ENCODE data around the gene MRPL14. TPM values are rescaled to one million over a fixed set of nuclear protein-coding genes. Genes with fewer than 3 reads are reported as not detected.

MRPL14 gene
- total and polyA plus RNA-seq, 12 donors: 22.0 to 94.6 (median 49.3) TPM

DNA sequence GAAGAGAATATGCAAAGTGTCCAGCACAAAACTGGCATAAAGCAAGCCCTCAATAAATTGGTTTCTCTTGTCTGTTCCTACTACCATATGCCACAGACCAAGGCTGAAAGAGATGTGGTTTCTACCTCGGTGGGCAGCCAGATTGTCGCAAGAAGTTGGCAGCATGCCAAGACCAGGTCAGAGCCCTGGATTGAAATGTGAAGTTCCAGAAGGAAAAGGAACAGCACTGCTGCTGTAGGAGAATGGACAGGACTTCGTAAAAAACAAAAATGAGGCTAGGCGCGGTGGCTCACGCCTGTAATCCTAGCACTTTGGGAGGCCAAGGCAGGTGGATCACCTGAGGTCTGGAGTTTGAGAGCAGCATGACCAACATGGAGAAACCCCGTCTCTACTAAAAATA is 22.1 kb downstream of the MRPL14 start:
- peaks cover 5 to 38% of the 10 kb centered on the region in 2 donors for H3K4me1 ChIP-seq (replicated peaks in 1 of 2)
- WGBS, 4 donors: 68 to 80% (median 72%) methylated on average over 7 of the region's 7 CpGs
- DNase-seq: no peak
- no peaks in the 10 kb centered on the region for H3K9me3 ChIP-seq (replicated peaks in 1 of 3)
- TF ChIP-seq, protein P1, sequence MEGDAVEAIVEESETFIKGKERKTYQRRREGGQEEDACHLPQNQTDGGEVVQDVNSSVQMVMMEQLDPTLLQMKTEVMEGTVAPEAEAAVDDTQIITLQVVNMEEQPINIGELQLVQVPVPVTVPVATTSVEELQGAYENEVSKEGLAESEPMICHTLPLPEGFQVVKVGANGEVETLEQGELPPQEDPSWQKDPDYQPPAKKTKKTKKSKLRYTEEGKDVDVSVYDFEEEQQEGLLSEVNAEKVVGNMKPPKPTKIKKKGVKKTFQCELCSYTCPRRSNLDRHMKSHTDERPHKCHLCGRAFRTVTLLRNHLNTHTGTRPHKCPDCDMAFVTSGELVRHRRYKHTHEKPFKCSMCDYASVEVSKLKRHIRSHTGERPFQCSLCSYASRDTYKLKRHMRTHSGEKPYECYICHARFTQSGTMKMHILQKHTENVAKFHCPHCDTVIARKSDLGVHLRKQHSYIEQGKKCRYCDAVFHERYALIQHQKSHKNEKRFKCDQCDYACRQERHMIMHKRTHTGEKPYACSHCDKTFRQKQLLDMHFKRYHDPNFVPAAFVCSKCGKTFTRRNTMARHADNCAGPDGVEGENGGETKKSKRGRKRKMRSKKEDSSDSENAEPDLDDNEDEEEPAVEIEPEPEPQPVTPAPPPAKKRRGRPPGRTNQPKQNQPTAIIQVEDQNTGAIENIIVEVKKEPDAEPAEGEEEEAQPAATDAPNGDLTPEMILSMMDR (IDR thresholded peaks at IDR 0.05): no peak
- no peak for TF ChIP-seq POLR2A (IDR thresholded peaks at IDR 0.05)
- peak overlapping the region in 2 of 5 donors; percentile 52 to 75 for H3K27ac ChIP-seq
- no peaks in the 10 kb centered on the region for H3K27me3 ChIP-seq
- intact Hi-C loops (cut with DNase I): loop anchor here in 1 of 2 donors (10.0 kb wide), 2 partner anchors 130 to 230 kb away; no protein-coding TSS in a partner anchor
- peaks cover 0 to 15% of the 10 kb centered on the region in 2 donors for H3K36me3 ChIP-seq (replicated peaks in 1 of 2)
- H3K4me3 ChIP-seq: no peak overlapping the region

DNA sequence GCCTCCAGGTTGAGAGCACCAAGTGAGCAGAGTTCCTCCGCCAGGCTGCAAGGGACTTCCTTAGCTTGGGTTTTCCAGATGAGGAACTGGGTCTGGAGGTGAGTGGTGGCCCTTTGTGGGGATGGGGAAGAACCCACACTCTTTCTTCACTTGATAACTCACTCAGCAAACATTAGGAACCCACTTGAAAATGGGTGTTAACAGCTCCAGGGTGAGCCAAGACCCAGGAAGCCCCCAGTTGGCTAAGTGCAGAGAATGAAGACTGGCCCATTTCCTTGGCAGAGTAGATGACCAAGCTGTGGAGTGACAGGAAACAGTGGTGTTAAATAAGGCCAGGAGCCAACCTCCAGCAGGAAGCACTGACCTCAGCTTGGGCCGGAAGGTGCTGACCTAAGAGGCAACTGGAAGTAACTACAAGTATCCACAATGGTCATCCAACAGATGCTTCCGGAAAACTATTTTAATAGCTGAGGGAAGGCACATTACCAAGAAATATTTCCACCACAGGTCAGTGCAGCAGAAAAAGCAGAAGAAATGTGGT is 22.7 kb downstream of the MRPL14 start:
- peak; percentile 41 to 84 (median 63) for DNase-seq
- TF ChIP-seq, protein P1 (IDR thresholded peaks at IDR 0.05): no peak
- no peak for TF ChIP-seq POLR2A (IDR thresholded peaks at IDR 0.05)
- peak overlapping the region in 2 of 5 donors; percentile 52 to 75 for H3K27ac ChIP-seq
- H3K9me3 ChIP-seq (replicated peaks in 1 of 3): no peaks in the 10 kb centered on the region
- no peaks in the 10 kb centered on the region for H3K27me3 ChIP-seq
- WGBS, 4 donors: 59 to 83% (median 71%) methylated on average over 3 of the region's 3 CpGs
- peaks cover 5 to 33% of the 10 kb centered on the region in 2 donors for H3K4me1 ChIP-seq (replicated peaks in 1 of 2)
- peaks cover 0 to 15% of the 10 kb centered on the region in 2 donors for H3K36me3 ChIP-seq (replicated peaks in 1 of 2)
- intact Hi-C loops (cut with DNase I): loop anchor here in 1 of 2 donors (10.0 kb wide), 2 partner anchors 130 to 230 kb away; no protein-coding TSS in a partner anchor
- no peak overlapping the region for H3K4me3 ChIP-seq

DNA sequence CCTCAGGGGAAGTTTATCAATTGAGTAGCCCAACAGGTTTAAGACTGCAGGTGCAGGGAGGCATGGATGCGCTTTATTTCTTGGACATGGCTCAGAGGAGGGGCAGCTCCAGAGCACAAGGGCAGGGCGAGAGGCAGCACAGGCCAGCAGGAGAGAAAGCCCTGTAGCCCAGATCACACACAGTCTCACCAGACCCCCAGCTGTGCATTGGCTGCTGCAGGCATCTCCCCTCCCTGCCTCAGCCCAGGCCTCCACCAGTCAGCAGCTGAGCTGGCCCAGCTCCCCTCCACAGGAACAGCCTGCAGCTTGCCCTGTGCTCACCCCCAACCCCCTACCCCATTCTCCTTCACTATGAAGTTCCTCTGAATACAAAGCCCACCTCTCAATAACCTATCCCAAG is 24.7 kb downstream of the MRPL14 start:
- 93 to 100% (median 96%) methylated on average over 2 of the region's 2 CpGs for WGBS, 4 donors
- no peaks in the 10 kb centered on the region for H3K9me3 ChIP-seq (replicated peaks in 1 of 3)
- H3K4me1 ChIP-seq (replicated peaks in 1 of 2): peaks cover 5 to 23% of the 10 kb centered on the region in 2 donors
- H3K27me3 ChIP-seq: no peaks in the 10 kb centered on the region
- no peak for DNase-seq
- intact Hi-C loops (cut with DNase I): loop anchor here in 1 of 2 donors (10.0 kb wide), 2 partner anchors 132 to 232 kb away; no protein-coding TSS in a partner anchor
- TF ChIP-seq, protein P1 (IDR thresholded peaks at IDR 0.05): no peak
- TF ChIP-seq POLR2A (IDR thresholded peaks at IDR 0.05): no peak
- no peak overlapping the region for H3K27ac ChIP-seq
- no peak overlapping the region for H3K4me3 ChIP-seq
- H3K36me3 ChIP-seq (replicated peaks in 1 of 2): peaks cover 0 to 11% of the 10 kb centered on the region in 2 donors

DNA sequence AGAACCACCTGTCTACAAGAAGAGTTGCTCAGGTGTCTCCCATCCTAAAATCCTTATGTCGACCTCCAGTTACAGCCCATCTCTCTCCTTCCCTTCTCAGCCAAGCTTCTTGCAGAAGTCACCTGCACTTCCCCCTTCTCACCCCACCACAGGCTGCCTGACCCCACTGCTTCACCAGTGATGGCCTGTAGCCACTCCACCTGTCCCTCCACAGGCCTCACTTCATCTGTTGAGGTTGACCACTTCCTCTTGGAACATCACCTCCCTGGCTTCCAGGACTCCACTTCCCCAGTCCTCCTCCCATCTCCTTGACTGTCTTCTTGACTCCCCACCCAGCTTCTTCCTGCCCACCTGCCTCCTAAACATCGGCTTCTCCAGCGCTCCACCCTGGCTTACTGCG is 25.4 kb downstream of the MRPL14 start:
- peaks cover 5 to 23% of the 10 kb centered on the region in 2 donors for H3K4me1 ChIP-seq (replicated peaks in 1 of 2)
- no peaks in the 10 kb centered on the region for H3K9me3 ChIP-seq (replicated peaks in 1 of 3)
- no peak overlapping the region for H3K27ac ChIP-seq
- no peak overlapping the region for H3K4me3 ChIP-seq
- H3K27me3 ChIP-seq: no peaks in the 10 kb centered on the region
- intact Hi-C loops (cut with DNase I): loop anchor here in 1 of 2 donors (10.0 kb wide), 2 partner anchors 133 to 233 kb away; no protein-coding TSS in a partner anchor
- no peak for DNase-seq
- peaks cover 0 to 11% of the 10 kb centered on the region in 2 donors for H3K36me3 ChIP-seq (replicated peaks in 1 of 2)
- 90 to 95% (median 94%) methylated on average over 4 of the region's 4 CpGs for WGBS, 4 donors
- TF ChIP-seq, protein P1 (IDR thresholded peaks at IDR 0.05): no peak
- no peak for TF ChIP-seq POLR2A (IDR thresholded peaks at IDR 0.05)

All from adrenal gland (tissue), 12 donors.